Astrocyte of the hippocampus (primary cell): ENCODE results near the gene ANKFY1.
A peak's percentile ranks its signal among the peaks of the same experiment; 100 is the strongest.
"Not testable (repeated sequence)": the region's sequence is repeated elsewhere in the genome, so short reads cannot be mapped to it uniquely, and the experiment has no call there.

ENCODE experiments used
- DNase-seq: peaks from one replicate; pipeline ENCODE4 v3.0.0; 2011; ENCODE audit warnings: low read depth, low spot score

ANKFY1 gene

DNA sequence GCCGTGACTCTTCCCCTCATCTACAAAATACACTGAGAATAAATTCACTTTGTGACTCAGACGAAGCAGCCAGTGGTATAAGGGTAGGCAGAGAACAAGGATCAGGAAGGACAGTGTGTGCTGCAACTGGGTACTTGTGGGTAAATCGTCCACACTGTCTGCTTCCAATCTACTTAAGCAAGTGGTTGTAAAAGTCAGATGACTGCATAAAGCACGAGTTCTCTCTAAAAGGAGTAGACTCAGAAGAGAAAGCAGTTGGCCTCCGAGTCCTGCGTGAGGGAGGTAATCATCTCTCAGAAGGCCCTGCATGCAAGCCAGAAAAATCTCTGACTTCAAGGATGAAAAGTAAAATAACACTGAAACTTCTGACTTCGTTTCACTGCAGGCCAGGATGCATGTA lies 43.1 kb downstream of the ANKFY1 start:
- DNase-seq, result no peak

DNA sequence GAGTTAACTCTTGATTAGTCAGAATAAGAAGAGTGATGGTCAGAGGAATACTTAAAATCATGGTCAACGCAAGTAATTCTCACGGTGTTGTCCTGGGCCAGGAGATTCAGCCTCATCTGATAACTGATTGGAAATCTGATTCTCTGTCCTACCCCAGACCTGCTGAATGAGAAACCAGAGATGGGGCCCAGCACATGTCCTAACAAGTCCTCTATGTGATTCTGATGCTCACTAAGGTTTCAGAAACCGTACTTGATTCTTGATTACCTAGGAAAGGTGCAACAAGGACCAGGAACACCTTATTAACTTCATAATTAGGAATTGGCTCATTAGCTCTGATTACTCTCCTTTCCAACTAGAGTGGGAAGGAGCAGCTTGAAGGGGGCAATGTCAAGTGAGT lies 44.5 kb downstream of the ANKFY1 start:
- no peak for DNase-seq

DNA sequence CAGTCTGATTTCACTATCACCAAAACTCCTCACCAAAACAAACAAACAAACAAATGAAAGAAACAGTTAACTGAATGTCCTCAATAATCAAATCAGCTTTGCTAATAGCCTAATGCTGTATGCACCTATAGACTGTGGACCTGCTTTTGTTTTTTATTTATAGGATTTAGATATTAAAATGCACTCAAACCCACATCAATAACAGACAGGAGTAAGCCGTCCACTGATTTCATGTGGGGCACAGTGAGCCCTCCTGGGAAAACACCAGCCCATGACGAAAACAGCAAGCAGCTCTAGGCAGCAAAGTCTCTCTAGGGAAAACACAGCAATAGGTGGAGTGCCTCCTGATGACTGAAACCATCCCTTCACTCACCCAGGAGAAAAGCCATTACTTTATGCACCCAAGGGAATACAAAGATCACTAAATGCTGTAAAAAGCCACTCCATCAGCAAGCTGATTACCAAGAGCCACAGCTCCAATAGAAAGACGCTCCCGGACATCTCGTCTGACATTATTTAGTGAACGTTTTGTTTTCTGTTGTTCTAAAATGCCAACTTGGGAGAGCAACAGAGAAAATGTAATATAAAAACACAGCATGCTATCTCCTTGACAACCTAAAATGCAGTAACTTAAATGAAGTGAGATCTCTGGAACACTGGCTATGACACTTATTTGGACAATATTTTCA lies 47.8 kb downstream of the ANKFY1 start:
- DNase-seq, result no peak

DNA sequence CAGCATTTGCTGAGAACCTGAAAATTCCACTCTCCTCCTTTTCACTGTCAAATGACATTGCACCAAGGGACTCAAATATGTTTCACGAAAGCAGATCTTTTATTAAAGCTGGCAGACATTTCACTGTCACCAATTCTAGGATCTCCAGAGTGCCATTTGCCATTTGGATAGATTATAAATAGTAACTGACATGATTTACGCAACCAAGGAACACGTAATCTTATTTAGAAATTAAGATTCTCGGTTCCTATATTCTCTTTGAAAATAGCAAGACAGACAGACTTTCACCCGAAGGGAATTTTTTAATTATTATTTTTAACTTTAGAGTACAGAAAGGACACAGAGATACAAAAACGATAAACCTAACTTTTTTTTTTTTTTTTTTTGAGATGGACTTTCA lies 49.6 kb downstream of the ANKFY1 start:
- no peak for DNase-seq

DNA sequence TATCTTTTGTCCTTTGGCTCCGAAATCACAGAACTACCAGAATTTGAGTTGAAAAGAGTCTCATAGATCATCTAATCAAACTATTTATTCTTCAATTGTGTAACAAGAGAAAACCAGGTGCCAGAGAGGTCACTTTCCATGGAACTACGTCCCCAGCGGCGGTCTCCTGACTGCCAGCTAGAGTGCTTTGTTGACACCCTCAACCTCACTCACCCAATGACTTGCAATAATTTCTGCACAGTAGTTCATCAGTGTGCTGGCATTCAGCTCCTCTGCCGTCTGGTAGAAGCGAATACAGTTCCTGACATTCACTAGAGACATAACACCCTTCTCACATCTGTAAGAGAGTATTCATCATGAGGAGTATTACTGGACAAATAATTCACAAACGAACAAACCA lies 54.2 kb downstream of the ANKFY1 start:
- no peak for DNase-seq

DNA sequence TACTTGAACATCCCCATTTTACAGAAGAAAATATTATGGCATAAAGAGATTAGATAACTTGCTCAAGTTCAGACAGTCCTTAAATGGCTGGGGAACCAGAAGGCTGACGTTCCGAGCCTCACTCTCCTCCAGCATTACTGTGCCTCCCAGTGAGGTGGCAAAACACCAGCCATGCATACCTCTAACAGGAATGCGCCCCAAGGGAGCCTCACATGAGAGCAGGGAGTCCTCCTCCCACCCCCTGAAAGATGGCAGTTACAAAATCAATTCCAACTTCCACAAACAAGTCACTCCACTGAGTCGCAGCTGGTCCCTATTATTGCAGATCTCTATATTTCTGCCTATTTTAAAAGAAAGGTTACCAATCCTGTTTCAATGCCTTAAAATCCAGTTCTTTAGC lies 55.5 kb downstream of the ANKFY1 start:
- DNase-seq, result peak; percentile 64

DNA sequence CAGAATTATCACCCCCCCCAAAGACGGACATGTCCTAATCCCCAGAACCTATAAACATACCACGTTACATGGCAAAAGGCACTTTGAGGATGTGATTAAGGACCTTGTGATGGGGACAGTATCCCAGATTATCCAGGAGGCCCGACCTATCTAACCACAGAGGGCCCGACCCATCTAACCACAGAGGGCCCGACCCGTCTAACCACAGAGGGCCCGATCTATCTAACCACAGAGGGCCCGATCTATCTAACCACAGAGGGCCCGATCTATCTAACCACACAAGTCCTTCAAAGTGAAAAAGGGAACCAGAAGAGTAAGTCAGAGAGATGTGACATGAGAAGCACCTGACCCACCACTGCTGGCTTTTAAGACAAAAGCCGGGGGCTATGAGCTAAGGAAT lies 56.8 kb downstream of the ANKFY1 start:
- no peak for DNase-seq

DNA sequence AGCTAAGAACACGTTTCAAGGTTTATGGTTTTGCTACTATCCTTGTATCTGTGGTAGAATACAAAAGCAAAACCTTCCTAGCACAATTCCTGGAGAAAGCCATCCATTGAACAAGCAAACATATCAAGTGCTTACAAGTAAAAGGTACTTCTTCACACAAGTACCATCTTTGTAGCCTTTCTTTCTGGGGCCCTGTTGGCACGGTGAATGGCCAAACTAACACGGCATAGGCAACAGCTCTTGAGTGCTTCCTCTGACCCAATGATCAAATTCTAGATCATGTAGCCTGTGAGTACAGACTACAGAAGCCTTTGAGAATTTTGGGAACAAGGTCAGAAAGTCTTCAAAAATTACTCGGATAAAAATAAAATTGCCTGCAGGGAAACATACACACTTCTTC lies 57.9 kb downstream of the ANKFY1 start:
- no peak for DNase-seq

DNA sequence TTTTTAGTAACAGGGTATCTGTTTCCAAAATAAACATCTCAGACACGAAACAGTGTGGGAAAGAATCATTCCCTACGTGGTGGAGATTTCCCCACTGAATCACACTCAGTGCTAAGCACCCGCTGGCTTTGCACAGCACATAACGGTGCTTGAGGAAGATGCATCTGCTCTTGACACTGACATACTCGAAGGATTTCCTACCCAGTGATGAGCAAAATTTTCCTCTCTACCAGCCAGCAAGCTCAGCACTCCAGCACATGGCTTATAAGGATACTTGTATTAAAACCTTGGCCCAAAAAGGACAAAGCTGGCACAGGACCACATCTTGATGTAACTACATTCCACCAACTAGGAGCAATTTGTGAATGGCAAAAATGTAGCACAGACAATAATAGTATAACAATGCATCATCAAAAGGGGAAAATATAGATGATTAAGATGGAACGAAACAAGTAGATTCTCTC lies 59.0 kb downstream of the ANKFY1 start:
- DNase-seq, result peak; percentile 88

DNA sequence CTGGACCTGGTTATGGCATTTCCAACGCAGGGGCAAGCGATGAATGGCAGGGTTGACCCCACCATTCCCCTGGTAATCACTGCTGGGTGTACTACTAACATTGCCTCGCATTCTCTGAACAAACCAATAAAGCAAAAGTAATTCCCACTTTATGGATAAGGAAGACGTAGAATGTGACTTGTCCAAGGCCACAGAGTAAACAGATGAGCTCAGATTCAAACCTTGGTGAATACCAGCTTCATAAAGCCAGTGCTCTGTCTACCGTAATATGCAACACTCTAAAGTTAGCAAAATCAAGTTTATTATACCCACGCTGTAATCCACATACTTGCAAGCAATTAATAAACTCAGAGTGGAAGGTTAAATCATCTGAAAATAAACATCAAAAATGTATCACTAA lies 59.6 kb downstream of the ANKFY1 start:
- peak; percentile 39 for DNase-seq

DNA sequence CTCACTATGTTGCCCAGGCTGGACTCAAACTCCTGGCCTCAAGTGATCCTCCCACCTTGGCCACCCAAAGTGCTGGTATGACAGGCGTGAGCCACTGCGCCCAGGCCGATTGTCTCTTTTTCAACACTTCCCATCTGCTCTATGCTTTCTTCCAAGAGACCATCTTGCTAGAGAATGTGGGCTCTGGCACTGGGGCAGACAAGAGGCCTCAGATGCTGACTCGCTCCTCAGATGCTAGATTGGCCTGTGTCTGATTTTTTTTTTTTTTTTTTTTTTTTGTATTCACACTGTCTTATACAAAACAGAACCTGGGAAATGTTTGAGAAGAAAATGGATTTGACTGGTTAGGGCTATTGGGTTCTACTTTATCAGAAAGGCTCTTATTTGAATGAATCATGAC lies 62.6 kb downstream of the ANKFY1 start:
- DNase-seq, result no peak

DNA sequence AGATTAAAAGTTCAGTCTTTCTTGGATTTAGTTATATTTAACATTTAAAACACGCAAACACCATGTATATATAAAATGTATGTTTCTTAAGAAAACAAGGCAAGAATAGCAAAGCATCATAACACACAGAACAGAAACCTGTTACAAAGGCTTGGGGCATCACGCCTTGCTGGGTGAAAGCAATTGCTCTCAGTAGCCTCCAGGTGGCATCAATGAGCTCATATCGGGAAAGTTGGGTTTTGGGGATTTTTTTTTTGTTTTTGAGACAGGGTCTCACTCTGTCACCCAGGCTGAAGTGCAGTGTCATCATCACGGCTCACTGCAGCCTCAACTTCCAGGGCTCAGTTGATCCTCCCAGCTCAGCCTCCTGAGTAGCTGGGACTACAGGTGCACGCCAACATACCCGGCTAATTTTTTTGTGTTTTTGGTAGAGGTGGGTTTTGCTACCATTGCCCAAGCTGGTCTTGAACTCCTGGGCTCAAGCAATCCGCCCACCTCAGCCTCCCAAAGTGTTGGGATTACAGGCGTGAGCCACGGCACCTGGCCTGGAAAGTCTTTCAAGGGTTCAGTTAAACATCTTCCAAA lies 63.9 kb downstream of the ANKFY1 start:
- DNase-seq, result peak; percentile 60

DNA sequence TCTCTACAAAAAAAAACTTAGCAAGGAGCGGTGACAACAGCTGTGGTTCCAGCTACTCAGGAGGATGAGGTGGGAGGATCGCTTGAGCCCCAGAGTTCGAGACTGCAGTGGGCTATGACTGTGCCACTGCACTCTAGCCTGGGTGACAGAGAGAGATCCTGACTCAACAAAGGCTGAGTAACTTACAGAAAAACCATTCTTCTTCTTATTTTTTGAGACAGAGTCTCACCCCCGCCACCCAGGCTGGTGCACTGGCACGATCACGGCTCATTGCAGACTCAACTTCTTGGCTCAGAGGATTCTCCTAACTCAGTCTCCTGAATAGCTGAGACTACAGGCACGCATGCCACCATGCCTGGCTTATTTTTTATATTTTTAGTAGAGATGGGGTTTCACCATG lies 64.8 kb downstream of the ANKFY1 start:
- no peak for DNase-seq

DNA sequence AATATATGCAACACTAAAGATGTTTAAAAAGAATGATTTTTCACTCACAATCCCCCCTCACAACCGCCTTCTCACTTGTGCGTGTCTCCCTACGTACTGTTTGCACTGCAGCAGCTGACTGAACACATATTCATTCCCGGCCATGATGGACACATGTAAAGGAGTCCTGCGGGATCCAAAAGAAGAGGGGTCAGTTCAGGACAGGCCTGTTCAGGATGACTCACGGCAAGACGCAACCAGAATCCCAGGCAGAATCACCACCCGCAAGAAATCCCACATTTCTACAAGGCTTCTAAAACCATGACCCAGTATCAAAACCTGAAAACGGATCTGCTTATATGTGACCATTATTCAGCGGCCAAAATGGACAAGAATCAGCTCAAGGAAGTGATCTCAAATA lies 68.5 kb downstream of the ANKFY1 start:
- DNase-seq, result peak; percentile 73

DNA sequence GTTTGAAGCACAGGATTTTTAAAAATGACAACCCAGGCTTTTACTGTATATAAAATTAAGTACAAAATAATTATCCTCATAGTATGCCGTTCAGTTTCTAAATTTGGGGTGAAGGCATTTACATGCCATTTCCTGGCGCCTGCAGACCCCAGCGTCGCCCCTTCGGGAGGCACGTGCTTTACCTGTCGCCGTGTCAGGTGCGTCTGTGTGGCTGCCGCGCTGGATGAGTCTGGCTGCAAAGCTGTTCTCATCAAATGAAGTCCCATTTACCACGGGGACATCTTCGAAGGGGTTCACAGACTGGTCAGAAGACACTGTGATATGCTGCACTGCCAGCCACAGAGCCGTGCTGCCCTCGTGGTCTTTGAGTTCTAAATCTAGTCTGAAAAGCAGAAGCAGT lies 69.0 kb downstream of the ANKFY1 start:
- no peak for DNase-seq

DNA sequence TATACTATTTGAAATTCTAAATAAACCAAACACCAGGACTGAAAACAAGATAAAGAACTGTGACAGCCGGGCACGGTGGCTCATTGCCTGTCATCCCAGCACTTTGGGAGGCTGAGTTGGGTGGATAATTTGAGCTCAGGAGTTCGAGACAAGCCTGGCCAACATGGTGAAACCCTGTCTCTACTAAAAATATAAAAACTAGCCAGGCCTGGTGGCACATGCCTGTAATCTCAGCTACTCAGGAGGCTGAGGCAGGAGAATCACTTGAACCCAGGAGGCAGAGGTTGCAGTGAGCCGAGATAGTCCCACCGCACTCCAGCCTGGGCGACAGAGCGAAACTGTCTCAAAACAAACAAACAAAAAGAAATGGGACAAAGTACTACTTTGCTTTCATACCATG lies 73.0 kb downstream of the ANKFY1 start:
- not testable (repeated sequence) for DNase-seq

DNA sequence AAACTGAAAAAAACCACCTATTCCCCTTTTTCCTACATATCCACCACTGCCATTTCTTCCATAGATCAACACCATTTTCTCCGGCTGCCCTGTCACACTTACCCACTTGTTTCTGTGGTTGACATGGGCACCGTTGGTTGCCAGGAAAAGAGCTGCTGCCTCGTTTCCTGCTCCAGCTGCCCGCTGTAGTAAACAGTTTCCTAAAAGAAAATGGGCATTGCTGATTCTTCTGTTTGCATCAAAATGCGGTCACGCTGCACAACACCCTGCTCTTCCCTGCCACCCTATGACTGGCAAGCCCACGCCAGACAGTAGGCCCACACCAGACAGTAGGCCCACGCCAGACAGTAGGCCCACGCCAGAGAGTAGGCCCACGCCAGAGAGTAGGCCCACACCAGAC lies 74.5 kb downstream of the ANKFY1 start:
- DNase-seq, result no peak

DNA sequence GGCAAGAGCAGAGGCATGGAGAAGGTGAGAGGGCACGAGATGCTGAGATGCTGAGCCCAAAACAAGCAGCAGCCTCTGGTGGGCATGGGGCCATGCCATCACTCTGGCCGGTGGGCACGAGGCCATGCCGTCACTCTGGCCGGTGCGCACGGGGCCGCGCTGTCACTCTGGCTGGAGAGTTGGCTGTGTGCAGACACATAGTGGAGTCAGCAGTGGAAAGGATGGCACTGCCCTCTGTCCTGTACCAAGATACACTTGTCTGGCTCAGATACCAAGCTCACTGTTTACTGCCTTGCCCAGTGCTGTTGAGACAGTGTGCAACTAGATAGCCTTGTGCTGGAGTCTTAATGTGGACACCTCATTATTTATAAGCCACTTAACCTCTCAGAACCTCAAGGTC lies 75.7 kb downstream of the ANKFY1 start:
- DNase-seq, result no peak

DNA sequence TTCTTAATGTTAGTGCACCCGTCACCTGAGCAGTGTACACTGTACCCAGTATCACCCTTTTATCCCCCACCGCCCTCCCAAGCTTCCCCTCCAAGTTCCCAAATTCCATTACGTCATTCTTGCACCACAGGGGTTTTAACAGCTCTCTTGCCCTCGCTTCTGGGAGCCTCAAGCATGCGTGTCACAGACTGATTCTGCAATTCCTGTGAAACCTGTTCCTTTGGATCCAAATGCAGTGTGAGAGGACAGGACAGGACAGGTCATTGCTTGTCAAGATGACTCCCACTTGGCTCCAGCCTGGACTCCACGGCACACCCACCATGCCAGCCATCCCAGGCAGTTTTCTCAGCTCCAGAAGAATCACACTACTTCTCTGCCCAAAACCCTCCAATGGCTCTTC lies 76.7 kb downstream of the ANKFY1 start:
- DNase-seq, result no peak

DNA sequence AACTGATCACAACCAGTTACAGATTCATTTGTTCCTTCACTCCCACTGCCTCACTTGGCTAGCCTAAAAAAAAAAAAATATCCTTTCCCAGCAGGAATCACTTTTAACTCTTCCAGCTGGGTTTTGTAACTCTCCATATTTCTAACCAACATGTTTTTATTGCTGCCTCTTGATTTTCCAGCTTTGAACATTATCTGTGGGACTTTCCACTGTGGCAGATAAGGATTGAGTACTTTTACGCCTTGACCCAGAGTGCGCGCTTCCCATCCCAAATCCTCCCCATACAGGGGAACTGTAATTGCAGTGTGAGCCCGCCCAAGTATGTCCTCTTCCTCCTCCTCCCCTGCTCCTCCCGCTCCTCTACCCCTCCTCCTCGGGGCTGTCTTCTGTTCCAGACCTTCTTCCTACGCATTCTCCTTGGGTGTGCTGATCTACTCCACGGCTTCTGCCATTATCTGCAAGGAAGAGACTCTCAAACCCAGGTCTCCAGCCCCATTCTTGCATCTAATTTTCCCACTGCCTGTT lies 77.4 kb downstream of the ANKFY1 start:
- DNase-seq, result no peak

DNA sequence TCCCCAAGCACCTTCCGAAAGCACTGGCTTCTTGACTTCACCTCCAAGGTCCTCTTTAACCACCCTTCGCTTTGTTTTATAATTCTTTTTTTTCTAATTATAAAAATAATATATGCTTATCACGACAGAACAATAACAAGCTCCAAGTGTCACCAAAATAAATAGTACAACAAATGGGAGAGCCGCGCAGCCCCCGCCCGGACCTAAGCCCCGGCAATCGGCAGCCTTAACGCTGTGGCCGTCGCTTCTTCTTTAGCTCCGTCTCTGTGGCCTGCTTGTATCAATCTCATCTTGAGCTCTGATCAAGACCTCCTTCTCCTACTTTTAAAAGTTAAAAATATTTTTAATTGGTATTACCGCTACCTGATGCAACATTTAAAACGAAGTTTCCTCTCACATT lies 78.1 kb downstream of the ANKFY1 start:
- DNase-seq, result no peak

DNA sequence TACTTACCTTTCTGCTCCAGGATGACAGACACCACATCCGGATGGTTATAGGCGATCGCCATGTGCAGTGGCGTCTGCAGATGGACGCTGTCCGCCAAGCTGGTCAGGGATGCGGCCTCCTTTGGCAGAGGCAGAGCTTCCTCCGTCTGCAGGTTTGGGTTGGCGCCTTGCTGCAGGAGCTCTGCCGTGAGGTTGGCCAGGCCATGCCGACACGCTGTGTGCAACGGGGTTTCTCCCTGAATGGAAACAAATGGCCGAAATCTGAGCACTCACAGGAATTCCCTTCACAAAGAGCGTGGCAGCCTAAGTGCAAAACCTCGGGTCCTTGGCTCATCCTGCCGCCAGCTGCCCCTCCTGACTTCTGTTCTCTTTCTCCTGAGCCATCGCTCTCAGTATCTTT lies 79.0 kb downstream of the ANKFY1 start:
- no peak for DNase-seq

DNA sequence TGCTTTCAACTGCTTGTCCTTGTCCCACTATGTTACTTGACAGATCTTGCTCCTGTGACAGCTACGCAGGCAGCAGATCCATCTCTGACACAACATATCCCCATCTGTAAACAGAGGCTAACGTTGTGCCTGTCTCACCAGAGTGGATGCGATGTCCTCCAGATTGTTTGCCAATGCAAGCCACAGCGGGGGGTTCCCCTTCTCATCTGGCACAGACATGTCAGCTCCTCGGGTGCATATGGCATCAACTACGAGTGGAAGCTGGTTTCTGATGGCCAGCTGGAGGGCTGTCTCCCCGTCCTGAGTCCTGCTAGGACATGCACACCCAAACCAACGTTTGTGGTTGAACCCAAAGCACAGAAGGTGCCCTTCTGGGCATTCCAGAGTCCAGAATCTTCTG lies 81.7 kb downstream of the ANKFY1 start:
- DNase-seq, result no peak

DNA sequence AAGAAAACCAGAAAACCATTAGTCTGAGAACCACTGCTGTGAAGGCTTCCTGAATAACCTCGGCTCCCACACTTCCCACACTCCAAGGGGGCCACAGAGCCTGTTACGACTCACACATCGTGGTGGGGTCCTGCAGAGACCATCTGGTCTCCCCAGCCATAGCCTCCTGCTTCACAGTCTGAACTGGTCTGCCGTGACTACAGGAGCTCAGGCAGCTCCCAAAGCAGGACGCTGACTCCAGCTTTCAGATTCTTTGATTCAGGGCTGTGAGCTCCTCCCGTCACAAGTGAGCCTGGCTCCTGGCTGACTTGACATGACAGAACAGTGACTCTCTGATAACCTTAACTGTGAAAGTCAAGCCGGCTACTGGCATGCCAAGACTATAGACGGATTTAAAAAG lies 83.0 kb downstream of the ANKFY1 start:
- DNase-seq, result peak; percentile 7
